Measurements from ENCODE around the gene C11orf87. TPM values are rescaled to one million over a fixed set of nuclear protein-coding genes. Genes with fewer than 3 reads are reported as not detected.

Gene C11orf87
- not detected in 2 replicates for total RNA-seq (2014; rRNA removed; shearing (Covaris generic))

DNA sequence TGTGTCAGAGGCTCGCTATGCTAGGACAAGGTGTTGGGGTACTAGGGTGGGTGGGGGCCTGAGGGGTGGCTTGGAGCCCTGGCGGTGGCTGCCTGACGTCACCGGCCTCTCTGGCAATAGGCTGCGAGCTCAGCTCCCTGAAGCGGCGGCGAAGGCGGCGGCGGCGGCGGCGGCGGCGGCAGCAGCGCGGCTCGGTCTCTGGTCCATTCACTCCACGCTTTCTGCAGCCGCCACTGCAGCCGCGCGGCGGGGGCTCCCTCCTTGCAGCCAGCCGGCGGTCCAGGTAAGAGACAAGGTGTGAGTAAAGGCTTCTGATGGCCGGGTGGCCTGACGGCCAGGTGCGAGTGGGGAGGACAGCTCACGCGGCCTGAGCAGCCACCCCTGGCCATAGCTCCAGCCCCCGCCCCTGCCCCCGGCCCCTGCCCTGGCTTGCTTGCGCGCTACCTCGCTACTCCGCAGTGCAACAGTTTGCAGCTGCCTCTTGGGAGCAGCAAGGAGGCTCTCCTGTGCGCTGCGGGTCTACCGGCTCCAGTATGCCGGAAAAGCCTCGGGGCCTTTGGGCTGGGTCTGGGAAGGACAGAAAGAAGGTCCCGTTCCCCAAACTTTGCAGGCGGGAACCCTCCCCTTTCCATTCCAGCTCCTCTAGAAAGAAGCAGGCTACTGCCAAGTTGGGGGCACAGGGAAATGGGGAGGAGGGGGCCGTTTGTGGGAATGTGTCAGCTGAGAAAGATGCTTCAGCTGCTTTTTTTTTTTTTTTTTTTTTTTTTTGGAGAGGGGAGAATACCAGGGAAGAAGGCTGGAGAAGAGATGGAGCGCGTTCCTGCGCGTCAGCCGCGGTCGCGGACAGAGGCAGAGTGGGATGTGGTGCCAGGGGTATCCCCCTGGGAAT is at the start of gene C11orf87:
Gene C11orf87, plus strand, starts transcription at position 210 of the 889 bp plus-strand sequence. CDS start 1,444 bp downstream, outside the sequence.
- DNase-seq (ENCODE audit: low spot score): no peak

DNA sequence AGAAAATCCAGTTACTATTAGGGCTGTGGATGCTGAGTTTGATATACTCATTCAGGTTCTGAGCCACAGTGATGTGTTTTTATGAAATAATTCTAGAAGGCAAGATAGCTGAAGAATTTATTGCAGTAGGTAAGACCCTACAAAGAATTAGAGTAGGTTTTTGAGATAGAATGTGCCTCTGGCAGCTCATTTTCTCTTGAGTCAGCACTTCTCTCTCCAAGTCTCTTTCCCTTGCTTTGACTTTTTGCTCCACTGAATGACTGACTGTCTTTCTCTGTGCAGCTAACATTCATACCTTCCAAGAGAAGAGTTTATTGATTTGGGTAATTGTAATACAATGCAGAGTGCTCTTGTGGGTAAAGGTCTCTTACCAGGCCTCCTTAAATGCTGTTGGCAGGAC is 48.0 kb upstream of the C11orf87 start:
- no peak for DNase-seq (ENCODE audit: low spot score)

GRCh38 chr11:109374441-109374840 is 47.5 kb upstream of the C11orf87 start:
- no peak for DNase-seq (ENCODE audit: low spot score)

DNA sequence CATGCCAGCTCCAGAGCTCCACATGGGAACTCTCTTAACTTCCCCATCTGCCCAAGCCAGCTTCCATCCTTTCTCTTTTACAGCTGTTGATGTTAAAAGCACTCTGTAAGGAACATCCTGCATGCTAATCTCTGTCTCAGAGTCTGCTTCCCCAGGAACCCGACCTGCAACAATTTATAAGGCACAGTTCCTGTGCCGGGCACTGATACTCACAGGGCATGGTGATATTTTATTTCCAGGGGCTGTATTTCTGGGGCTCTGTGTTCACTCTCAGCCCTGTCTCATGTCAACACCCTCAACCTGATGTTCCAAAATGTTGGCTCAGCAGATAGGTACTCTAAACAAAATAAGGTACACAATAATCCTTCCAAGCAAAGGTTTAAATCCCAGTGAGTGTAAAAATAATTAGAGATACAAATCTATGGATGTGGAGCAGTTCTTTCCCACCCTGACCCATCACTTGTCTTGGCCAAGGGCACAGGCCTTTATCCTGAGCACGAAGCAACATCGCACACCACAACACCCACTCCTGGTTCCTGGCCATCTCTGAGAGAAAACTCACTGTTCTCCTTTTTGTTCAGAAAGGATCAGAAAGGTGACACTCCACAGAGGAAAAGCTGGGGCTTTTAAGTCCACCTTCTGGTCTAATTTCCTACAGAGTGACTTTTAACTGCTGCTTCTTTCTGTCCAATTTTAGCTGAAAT is 44.8 kb upstream of the C11orf87 start:
- no peak for DNase-seq (ENCODE audit: low spot score)

- no peak for DNase-seq (ENCODE audit: low spot score)
Measured at GRCh38 chr11:109378034-109378433, 44.0 kb upstream of the C11orf87 start.

DNA sequence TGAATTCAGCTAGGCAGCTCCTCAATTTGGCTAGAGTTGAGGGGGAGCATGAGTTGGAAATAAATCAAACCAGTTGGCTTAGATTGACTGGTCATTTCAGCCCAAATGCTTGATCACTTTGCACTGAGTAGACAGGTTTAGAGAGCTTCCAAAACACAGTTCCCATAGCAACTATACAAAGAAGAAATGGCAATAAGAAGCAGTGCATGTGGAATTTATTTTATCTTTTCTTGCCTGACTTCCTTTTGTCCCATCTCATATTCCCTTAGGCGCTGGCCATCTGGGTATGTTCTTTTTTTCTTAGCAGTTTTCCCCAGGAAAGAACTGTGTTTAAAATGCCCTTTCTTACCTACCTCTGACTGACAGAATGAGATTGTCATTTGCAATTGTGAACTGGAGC is 38.7 kb upstream of the C11orf87 start:
- DNase-seq (ENCODE audit: low spot score): no peak

DNA sequence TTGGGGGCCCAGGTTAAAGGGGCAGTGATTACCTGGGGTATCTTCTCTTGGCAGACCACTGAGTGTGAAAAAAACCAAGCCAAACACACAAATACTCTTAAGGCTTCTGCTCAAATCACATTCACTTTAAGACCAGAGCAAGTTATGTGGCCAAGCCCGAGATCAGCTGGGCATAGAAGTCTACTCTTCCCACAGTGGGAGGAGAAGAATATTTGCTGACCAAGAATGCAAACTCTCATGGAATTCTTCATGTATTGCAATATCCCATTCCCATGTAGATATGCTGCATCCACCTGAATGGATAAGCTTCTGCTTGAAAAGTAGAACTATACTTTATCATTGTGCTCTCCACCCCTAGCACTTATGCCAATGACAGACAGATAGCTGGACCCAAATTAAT is 37.1 kb upstream of the C11orf87 start:
- DNase-seq (ENCODE audit: low spot score): no peak

- no peak for DNase-seq (ENCODE audit: low spot score)
Measured at GRCh38 chr11:109388982-109389381, 33.0 kb upstream of the C11orf87 start.

DNA sequence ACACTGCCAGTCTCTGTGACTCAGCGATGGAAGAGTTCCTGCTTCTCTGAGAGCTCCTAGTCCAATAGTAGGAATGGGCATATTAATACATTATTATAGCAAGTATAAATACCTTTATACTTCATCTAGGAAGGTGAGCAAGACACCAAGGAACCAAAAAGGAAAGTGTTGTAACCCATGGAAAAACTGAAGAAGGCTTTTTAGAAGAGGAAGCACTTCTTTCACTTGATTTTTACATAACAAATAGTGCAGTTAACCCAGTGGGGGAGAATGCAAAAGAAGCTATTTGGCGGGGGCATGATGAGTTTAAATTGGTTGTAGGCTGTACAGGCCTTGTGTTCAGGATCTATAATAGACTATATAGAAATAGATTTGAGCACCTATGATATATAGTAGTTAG is 31.2 kb upstream of the C11orf87 start:
- DNase-seq (ENCODE audit: low spot score): no peak

GRCh38 chr11:109401545-109401944 is 20.4 kb upstream of the C11orf87 start:
- DNase-seq (ENCODE audit: low spot score): no peak

DNA sequence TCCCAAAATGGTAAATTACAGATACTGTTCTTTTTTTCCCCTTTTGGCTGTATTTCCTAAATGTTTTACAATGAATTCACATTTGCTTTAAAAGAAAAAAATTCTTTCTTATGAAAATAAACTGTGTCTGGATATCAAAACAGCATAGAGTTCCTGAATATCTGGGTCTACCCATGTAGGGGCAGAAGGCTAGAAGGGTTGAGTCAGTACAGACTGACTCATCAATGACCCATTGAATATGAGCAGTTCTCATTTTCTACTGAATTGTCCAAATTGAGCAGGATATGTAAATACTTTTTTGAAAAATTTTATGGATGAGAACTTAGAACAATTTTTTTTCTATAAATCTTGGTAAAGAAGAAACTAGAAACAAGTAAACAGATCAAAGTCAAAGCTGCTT is 16.3 kb upstream of the C11orf87 start:
- no peak for DNase-seq (ENCODE audit: low spot score)

DNA sequence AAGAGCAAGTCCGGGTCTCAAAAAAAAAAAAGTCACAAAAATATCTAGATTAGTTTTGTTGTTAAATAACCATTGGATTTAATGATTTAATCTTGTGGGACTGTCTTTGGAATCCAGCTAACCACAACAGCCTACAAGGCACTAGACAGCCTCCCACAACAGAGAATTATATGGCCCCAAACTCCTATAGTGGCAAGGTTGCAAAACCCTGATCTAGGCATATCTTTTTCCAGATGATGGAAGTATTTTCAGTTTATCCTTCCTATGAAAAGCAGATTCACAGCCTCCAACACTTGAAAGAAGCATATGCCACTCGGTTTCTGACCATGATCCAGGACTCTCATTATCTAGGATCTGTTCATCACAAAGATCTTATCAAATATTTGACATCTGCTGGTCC is 5.4 kb upstream of the C11orf87 start:
- no peak for DNase-seq (ENCODE audit: low spot score)

DNA sequence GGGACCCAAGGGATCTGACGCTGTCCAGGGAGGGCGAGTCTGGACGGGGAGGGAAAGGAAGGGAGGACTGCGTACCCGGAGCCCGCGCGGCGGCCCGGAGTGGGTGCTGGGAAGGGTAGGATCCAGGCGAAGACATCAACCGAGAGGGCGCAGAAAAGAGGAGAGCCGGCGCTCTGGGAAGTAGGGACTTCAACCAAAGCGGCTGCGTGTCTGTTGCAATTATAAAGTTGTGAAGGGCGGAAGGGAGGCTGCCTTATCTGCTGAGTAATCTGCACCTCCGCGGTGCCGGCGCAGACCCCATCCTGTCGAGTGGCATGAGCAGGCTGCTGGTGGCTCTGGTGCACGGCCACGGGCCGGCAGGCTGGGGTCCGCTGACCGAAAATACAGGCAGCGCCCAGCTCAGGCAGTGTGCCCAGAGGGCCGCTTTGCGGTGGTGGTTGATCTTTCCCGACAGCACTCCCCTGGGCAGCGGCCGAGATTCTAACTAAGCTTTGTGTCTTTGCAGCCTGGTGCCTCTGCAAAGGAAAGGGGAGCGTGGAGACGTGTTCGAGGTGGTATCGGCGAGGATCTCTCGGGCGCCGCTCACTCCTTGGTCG is 978 bp downstream of the C11orf87 start:
- DNase-seq (ENCODE audit: low spot score): no peak

- DNase-seq (ENCODE audit: low spot score): no peak
Measured at GRCh38 chr11:109423466-109424190, 1.6 kb downstream of the C11orf87 start.

DNA sequence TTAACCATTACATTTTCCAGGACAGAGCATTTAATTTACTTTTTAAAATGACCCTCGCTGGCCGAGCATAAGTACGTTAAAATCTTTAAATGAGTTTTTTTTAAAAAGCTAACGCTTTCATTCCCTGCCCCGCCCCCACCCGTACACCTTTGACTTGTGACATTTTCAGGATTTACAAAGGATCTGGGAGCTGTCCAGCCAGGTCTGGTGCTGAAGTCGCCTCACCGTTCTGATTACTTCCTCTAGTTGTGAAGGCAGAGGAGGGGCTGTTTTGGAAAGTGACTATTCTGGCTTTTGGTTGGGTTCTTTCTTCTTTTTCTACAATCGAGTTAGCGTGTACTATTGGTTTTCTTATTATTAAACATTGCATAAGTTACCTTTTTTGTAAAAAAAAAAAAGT is 2.9 kb downstream of the C11orf87 start:
- DNase-seq (ENCODE audit: low spot score): no peak

DNA sequence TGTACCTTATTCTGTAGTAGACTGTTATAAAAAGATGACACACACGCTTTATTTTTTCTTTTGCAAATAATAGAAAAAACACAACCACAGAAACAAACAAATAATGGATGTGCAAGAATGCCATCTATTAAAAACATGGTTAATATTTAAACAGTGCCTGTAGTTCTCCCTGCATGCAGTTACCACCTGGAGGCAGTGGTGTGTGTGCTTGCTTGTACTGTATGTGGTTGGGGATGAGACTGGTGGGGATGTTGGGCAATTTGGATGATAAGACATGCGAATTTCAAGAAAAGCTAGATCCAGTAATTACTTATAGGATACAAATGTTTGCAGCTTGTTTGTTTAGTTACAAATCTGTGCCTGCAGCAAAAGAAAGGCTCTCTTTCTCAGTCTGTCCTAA is 3.6 kb downstream of the C11orf87 start:
- no peak for DNase-seq (ENCODE audit: low spot score)

DNA sequence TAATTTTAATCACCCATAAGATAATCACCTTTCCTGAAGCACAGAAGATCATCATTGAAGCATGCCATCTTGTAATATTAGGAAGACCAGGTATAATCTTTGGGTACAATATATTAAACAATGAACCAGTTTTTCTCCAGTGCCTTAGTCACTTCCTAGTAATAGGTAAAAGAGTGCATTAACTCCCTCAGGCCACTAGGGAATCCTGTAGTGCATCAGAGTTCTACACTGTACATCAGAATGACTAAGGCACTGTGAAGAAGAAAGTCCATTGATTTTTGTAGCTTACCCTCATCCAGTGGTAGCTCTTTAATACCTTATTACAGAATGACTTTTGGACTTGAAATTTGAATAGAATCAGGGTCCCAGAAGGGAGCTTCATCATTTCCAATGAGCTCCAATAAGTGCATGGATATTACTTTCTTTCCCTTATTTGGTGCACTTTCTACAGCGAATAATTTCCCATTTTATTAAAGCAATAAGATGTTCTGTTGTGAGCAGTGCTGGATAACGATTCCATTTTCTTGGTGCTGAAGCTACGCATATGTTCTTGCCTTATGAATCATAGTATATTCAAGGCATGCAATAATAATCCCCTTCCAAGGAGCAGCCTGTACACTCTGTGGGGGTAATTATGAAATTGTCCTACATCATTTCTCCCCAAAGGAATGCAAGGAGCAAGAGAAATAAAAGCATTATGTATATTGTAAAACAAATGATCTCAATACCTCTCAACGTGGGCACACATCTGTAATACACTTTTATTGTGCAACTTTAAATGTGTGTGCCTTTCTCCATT is 4.7 kb downstream of the C11orf87 start:
- no peak for DNase-seq (ENCODE audit: low spot score)

DNA sequence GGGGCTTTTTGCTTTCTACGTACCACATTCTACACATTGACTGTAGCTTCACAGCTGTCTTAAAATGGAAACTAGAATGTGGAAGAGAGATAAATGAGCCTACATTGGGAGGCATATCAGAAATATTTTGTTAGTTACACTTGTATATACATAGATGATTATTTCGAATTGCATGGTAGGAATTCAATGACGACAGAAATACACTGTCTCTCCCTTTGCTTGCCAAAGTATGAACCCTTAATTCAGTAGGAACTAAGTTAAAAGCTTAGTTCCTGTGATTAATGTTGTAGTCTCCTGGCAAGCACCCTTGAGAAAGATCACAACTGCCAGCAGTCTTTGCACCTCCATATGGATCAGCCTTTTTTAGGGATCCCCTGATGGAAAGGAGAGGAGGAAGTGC is 10.1 kb downstream of the C11orf87 start:
- DNase-seq (ENCODE audit: low spot score): no peak

DNA sequence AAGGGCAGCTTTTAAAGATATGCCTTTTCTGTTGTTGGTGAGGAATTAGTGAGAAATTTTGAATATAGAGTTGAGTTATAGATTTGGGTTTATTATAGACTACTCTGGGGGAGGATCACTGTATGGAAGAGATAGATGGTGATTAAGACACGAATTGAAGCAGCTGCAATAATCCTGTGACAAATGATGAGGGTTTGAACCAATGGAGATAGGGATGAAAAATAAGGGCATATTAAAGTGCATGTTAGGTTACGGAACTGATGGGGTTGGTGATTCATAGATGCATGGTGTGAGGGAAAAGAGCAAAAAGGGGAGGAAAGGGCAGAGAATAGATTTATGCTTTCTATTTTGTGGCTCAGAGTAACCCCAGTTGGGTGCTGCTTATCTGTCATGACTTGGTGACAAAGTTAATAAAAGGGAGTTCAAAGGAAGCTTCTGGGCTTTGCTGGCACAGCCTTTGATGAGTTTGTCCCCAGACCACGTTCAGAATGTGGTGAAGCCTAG is 11.8 kb downstream of the C11orf87 start:
- no peak for DNase-seq (ENCODE audit: low spot score)

DNA sequence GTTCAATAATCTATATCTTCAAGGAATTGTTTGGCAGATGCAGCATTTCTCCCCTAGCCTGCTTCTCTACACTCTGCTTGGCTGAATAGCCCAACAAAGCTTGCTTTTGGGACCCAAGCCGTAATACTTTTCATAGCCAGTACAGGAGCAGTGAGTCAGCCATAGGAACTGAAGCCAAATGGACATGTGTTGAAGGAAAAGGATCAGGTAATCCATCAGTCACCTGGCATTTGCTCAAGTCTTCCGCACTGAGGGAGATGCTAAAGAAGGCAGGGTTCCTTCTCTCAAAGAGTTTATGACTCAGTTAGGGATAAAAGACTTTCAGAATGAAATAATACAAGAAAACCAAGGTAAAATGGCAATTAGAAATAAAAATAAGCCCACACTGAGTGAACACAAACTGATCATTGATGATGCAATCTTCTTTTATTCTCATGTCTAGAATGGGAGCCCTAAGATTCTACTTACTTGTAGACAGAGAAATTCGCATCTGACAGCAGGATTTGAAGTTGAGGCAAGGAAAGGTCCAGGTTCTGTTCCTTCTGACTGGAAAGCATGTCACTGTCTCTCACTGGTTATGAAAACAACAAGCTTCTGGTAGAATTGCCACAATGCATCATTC is 13.2 kb downstream of the C11orf87 start:
- DNase-seq (ENCODE audit: low spot score): no peak

DNA sequence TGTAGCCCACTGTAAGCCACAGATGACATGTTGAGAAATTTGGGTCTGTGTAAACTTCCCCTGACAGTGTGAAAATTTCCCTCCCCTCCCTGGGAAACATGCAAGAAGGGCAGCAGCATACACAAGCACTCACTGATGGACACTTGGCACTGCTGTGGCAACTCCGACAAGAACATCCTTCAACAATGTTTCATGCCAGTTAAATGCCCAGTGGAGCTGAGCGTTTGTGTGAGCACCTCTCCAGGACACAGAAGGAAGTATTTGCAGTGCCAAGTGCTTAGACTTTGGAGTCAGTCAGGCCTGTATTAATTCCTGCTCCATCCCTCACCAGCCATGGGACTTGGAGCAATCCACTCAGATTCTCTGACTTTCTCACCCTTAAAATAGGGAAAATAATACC is 17.7 kb downstream of the C11orf87 start:
- DNase-seq (ENCODE audit: low spot score): no peak
